NCI-H510A (cell line): ENCODE data around the gene MROH2A.

Experiments used
- DNase-seq: peaks from one replicate; lab custom pipeline; 2025; lab: John Stamatoyannopoulos, UW

The MROH2A gene

DNA sequence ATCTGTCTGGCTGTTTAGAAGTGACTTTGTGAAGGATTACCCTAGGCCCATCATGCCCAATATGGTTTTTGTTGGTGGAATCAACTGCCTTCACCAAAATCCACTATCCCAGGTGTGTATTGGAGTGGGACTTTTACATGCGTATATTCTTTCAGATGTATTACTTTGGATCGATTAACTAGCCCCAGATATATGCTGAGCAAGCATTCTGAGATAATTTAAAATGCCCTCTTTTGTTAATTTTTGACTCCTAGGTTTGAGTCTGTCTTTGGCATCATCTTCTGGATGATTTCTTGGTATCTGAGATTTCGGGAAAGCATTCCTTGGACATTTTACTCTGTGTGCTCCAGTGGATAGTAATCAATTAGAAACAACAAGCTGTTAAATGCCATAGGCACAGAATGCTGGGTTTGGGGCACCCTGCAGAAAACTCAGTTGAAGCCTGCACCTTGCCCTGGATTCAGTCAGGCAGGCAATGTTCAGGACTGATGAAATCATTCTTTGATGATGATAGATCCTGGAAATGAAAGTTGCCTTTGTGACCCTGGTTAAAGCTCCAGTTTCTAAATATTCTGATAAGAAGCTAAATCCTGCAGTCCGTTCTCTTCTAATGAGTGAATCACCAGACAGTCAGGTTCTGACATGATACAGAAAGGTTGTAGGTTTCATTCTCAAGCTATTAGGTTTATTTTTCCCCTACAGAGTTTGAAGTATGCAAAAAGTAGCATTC lies 16.9 kb upstream of the MROH2A start:
- no peak for DNase-seq

- DNase-seq = no peak
Measured at GRCh38 chr2:233764264-233764663, 13.9 kb upstream of the MROH2A start.

- DNase-seq = no peak
Measured at GRCh38 chr2:233764761-233765160, 13.4 kb upstream of the MROH2A start.

DNA sequence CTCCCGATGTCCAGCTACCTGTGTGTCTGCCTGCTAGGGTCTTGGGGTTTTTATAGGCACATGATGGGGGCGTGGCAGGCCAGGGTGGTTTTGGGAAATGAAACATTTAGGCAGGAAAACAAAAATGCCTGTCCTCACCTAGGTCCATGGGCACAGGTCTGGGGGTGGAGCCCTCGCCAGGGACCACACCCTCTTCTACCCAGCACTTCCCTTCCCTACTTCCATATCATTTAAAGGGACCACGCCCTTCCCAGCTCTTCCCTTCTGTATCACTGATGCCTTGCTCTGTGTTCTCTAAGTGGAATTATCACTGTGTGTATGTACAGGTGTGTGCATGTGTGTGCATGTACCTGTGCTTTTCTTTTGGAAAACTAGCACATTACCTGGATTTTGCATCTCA lies 11.7 kb upstream of the MROH2A start:
- DNase-seq = no peak

GRCh38 chr2:233768076-233768475 lies 10.1 kb upstream of the MROH2A start:
- DNase-seq = no peak

- DNase-seq = no peak
Measured at GRCh38 chr2:233769260-233769659, 8.9 kb upstream of the MROH2A start.

DNA sequence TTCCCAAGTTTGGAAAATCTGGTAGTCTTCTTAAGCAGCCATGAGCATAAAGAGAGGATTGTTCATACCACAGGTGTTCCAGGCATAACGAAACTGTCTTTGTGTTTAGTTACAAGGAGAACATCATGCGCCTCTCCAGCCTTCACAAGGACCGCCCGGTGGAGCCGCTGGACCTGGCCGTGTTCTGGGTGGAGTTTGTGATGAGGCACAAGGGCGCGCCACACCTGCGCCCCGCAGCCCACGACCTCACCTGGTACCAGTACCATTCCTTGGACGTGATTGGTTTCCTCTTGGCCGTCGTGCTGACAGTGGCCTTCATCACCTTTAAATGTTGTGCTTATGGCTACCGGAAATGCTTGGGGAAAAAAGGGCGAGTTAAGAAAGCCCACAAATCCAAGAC lies 6.0 kb upstream of the MROH2A start:
- no peak for DNase-seq

DNA sequence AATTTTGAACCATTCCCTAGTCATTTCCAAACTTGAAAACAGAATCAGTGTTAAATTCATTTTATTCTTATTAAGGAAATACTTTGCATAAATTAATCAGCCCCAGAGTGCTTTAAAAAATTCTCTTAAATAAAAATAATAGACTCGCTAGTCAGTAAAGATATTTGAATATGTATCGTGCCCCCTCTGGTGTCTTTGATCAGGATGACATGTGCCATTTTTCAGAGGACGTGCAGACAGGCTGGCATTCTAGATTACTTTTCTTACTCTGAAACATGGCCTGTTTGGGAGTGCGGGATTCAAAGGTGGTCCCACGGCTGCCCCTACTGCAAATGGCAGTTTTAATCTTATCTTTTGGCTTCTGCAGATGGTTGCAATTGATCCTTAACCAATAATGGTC lies 5.5 kb upstream of the MROH2A start:
- no peak for DNase-seq

- no peak for DNase-seq
Measured at GRCh38 chr2:233773854-233774253, 4.3 kb upstream of the MROH2A start.

- DNase-seq = no peak
Measured at GRCh38 chr2:233775414-233775813, 2.7 kb upstream of the MROH2A start.

DNA sequence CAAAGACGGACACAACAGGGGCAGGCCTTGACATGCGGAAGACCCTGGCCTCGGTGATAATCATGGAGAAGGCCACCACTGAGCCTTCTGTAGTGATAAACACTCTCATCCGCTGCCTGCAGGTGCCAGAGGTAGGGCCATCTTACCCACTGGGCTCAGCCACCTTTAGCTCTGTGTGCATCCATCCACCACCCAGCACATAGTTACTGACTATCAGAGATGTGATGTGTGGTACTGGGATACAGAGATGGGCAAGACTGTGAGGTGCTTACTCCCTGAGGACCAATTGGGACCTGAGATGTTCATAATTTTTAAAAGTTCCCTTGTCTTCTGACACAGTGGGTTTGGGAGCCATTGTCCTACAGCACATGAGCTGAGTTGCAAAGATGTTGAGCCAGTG lies 1.6 kb downstream of the MROH2A start:
- no peak for DNase-seq

DNA sequence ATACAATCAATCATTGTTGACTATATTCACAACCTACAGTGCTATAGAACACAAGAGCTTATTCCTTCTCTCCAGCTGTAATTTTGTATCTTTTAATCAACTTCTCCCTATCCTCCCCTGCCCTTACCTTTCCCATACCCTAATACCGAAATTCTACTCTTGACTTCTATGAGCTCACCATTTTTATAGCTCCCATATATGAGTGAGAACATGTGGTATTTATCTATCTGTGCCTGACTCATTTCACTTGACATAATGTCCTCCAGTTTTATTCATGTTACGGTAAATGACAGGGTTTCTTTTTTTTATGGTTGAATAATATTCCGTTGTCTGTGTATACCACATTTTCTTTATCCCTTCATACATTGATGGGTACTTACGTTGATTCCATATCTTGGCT lies 2.6 kb downstream of the MROH2A start:
- no peak for DNase-seq

DNA sequence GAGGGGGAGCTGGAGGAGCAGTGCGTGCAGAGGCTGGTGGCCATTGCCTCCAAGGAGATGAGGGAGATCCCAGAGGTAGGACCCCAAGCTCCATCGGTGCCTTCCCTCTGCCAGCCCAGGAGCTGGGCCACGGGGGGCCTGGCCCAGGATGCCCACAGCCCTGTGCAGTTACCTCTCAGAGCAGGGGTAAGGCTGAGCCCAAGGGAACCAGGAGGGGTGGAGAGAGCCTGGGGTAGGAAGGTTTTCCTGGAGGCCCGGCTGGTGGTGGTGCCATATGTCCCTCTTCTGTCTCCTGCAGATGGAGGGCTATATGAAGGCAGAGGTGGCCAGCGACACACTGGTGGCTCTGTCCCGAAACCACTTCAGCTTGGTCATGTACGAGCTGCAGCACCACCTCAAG lies 11.4 kb downstream of the MROH2A start:
- no peak for DNase-seq

- DNase-seq = no peak
Measured at GRCh38 chr2:233791151-233791882, 13.2 kb downstream of the MROH2A start.

DNA sequence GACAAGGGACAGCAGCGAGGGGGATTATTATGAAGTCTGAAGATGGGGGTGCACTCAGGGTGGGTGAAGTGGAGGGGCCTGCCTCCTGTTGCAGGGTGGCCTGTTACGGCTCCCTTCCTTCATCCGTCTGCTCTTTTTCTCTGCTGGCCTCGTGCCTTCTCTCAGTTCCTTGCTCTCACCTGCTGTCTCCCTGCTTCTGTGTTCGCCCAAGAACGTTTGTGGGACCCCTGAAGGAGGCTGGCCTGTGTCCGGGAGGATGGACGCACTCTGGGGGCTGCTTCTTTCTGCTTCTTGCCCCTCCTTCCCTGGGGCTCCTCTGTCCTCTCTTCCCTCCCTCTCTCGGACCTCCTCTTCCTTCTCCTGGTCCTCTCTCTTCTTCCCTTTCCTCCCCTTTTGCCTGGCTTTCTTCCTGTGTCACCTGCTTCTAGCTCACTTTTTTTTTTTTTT lies 13.8 kb downstream of the MROH2A start:
- no peak for DNase-seq

GRCh38 chr2:233792720-233793119 lies 14.6 kb downstream of the MROH2A start:
- no peak for DNase-seq

DNA sequence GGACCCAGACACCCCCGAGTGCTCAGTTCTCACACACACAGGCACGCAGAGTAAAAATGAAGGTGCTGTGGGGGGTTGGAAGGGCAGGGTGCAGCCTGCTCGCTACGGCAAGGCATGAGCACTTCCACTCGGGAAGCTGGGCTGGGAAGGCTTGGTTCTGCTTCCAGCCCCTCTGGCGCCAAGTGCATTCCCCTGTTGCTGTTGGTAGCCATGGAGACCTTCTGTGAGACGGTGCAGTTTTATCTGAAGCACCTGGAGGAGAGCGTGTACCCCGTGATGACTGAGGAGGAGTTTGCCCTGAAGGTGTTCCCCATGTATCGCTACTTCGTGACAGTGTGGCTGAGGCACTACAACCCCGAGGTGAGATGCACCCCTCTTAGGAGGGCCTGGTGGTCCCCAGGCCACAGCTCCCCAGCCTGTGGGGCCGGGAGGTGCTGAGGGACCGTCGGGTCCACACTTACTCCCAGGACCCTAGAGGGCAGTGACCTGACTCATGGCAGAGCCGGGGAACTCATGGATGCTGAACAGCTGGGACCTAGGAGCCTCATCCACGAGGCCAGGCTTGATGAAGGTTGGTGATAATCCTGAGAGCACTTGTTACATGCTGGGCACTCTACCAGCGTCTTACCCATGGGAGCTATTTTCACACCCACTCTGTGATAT lies 15.5 kb downstream of the MROH2A start:
- DNase-seq = no peak

DNA sequence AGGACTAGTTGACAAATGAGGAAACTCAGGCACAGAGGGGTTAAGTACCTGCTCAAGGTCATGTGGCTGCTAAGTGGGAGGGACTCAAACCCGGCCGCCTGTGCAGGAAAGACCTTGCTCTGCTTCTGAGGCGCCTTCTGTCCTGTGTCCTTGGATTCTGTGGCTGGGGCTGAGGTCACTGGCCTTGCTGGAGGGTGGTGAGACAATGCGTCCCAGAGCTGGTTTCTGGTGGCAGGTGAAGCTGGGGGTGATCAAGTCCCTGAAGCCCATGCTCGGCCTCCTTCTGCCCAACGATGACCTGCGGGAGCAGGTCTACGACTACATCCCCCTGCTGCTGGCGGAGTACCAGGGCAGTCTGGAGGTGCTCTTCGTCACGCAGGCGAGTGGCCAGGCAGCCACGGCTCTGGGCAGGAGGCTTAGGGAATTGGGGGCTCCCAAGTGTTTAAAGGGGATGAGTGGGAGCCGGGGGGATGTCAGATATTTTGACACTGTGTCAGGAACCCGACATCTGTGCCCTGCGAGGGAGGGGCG lies 16.1 kb downstream of the MROH2A start:
- no peak for DNase-seq

- no peak for DNase-seq
Measured at GRCh38 chr2:233795735-233796171, 17.6 kb downstream of the MROH2A start.

DNA sequence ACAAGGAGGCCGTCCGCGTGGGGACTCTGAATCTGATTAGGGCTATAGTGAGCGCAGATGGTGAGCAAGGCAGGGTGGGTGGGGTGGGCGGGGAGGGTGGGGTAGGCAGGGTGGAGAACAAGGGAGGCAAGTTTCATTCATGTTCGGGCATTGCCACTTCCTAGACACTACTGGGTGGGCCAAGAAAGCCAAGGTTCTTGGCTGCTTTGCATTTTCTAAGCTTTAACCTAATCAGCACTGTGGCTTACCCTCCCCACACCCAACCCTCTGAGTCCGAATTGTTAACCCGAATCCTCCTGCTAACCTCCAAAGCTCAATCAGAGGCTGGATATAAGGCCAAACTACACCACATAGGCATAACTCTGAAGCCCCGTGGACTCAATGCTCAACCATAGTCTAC lies 18.1 kb downstream of the MROH2A start:
- no peak for DNase-seq

DNA sequence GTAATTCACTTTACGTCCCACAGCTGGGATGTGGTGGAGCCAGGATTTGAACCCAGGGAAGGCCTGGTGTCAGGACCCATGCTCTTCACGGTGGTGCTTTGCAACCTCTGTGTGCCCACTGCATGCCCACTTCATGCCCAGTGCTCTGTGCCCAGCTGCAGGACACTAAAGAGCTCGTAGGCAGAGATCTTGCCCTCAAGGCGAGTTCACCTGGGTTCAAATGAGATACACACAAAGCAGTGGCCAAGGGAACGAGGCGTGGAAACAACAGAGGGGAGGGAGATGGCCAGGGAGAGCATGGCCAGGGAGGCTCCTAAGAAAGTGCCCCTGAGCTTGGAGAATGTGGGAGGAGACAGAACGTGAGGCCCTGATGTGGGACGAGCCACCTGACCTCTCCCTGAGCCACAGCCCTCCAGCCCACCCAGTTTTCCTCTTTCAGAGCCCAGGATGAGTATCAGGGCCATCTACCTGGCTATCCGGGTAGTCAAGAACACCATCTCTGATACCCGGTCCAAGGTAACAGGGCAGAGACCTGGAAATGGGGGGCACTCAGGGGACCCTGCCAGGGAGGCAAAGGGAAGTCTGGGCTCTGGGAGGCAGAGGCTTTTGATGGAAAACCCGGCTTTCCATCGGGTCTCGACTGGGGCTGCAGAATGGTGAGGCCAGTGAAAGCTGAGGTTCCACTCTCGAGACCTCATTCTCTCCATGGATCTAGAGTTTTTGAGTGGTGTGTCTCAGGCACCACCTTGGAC lies 20.4 kb downstream of the MROH2A start:
- no peak for DNase-seq

GRCh38 chr2:233799087-233799665 lies 21.0 kb downstream of the MROH2A start:
- no peak for DNase-seq
